CD14-positive monocyte (primary cell): ENCODE data around the gene CSTF2T. TPM values are rescaled to one million over a fixed set of nuclear protein-coding genes. Genes with fewer than 3 reads are reported as not detected.

ENCODE experiments used
- DNase-seq, 3 donors: peaks; one replicate each; pipeline ENCODE4 v3.0.0-alpha.2; 2011 to 2022
- H2AFZ ChIP-seq: 2 replicates; pipeline ENCODE4 v1.6.0; 2012; ENCODE audit warnings: mild to moderate bottlenecking, low read depth, low read length, inconsistent platforms; ENCODE audit not compliant: insufficient read depth, poor library complexity, severe bottlenecking
- H3K27ac ChIP-seq, 2 donors: 1 replicate in 1 of 2; 2 replicates in 1 of 2; pipeline ENCODE4 v1.5.1; 2012 to 2013; ENCODE audit warnings: low read length in 2 of 2, control low read depth in 1 of 2, inconsistent platforms in 1 of 2, low read depth in 1 of 2, mild to moderate bottlenecking in 1 of 2
- H3K27me3 ChIP-seq, 2 donors: one replicate each; pipeline versions ENCODE4 v1.6.0 to v1.6.1; 2011 to 2013; ENCODE audit warnings: low read length in 2 of 2; ENCODE audit not compliant: control insufficient read depth in 2 of 2, insufficient read depth in 2 of 2
- H3K36me3 ChIP-seq, 2 donors: replicated peaks in 1 of 2; 1 replicate in 1 of 2; 2 replicates in 1 of 2; pipeline versions ENCODE4 v1.5.1 to v1.6.1; 2012 to 2013; ENCODE audit warnings: low read length in 2 of 2, control low read depth in 1 of 2, inconsistent platforms in 1 of 2, mild to moderate bottlenecking in 1 of 2; ENCODE audit not compliant: insufficient read depth in 2 of 2, control insufficient read depth in 1 of 2
- H3K4me1 ChIP-seq, 2 donors: 1 replicate in 1 of 2; 2 replicates in 1 of 2; pipeline versions ENCODE4 v1.5.1 to v1.6.1; 2012 to 2013; ENCODE audit warnings: low read length in 2 of 2, control low read depth in 1 of 2, inconsistent platforms in 1 of 2, mild to moderate bottlenecking in 1 of 2, moderate library complexity in 1 of 2; ENCODE audit not compliant: insufficient read depth in 2 of 2, control insufficient read depth in 1 of 2
- H3K4me2 ChIP-seq: replicated peaks from 2 replicates; pipeline ENCODE3; 2012; ENCODE audit warnings: low read length, moderate library complexity, mild to moderate bottlenecking; ENCODE audit not compliant: poor library complexity, severe bottlenecking; ENCODE audit errors: extremely low read depth
- H3K4me3 ChIP-seq, 3 experiments: fragments of 200-600 bp in 1 of 3; sonication (generic) in 1 of 3; replicated peaks in 1 of 3; 1 replicate in 2 of 3; 2 replicates in 1 of 3; pipeline ENCODE4 v1.5.1; 2011 to 2013; ENCODE audit warnings: low read length in 3 of 3, mild to moderate bottlenecking in 3 of 3, control low read depth in 2 of 3, low read depth in 2 of 3, inconsistent platforms in 1 of 3, moderate library complexity in 1 of 3
- H3K79me2 ChIP-seq: 2 replicates; pipeline ENCODE4 v1.6.0; 2012; ENCODE audit warnings: mild to moderate bottlenecking, control low read depth, inconsistent platforms, low read length, moderate library complexity; ENCODE audit not compliant: insufficient read depth
- H3K9ac ChIP-seq: 2 replicates; pipeline ENCODE4 v1.6.0; 2017; ENCODE audit warnings: low read length, mild to moderate bottlenecking; ENCODE audit not compliant: insufficient read depth, poor library complexity, severe bottlenecking
- H3K9me3 ChIP-seq, 2 donors: replicated peaks in 1 of 2; 1 replicate in 1 of 2; 2 replicates in 1 of 2; pipeline versions ENCODE4 v1.5.1 to v1.6.1; 2012 to 2013; ENCODE audit warnings: low read length in 2 of 2, control low read depth in 1 of 2; ENCODE audit not compliant: control insufficient read depth in 1 of 2, insufficient read depth in 1 of 2
- H4K20me1 ChIP-seq: 2 replicates; pipeline ENCODE4 v1.6.0; 2012; ENCODE audit warnings: mild to moderate bottlenecking, low read length, control low read depth, moderate library complexity; ENCODE audit not compliant: insufficient read depth
- H3K27ac Mint-ChIP-seq, 7 donors: one replicate each; pipeline ENCODE4 v1.8.0; 2020; ENCODE audit warnings: mild to moderate bottlenecking in 7 of 7, mixed read lengths in 7 of 7, moderate library complexity in 6 of 7, inconsistent platforms in 2 of 7
- H3K27me3 Mint-ChIP-seq, 3 donors: one replicate each; pipeline ENCODE4 v1.8.0; 2021 to 2022; ENCODE audit warnings: low read depth in 3 of 3, mild to moderate bottlenecking in 3 of 3, mixed read lengths in 3 of 3, moderate library complexity in 3 of 3, inconsistent platforms in 1 of 3
- H3K36me3 Mint-ChIP-seq, 2 donors: one replicate each; pipeline ENCODE4 v1.8.0; 2020; ENCODE audit warnings: mixed read lengths in 2 of 2, inconsistent platforms in 1 of 2, mild to moderate bottlenecking in 1 of 2
- H3K4me1 Mint-ChIP-seq: one replicate; pipeline ENCODE4 v1.8.0; 2020; ENCODE audit warnings: mild to moderate bottlenecking, mixed read lengths
- H3K4me3 Mint-ChIP-seq, 2 donors: one replicate each; pipeline ENCODE4 v1.8.0; 2020; ENCODE audit warnings: mild to moderate bottlenecking in 2 of 2, mixed read lengths in 2 of 2, moderate library complexity in 1 of 2
- H3K9me3 Mint-ChIP-seq, 7 donors: one replicate each; pipeline ENCODE4 v1.8.0; 2020 to 2022; ENCODE audit warnings: mixed read lengths in 7 of 7, mild to moderate bottlenecking in 6 of 7, moderate library complexity in 6 of 7, inconsistent platforms in 2 of 7
- WGBS: methylation state at CpG from one replicate; pipeline ENCODE4 v1.1.5; 2013; ENCODE audit warnings: missing lambda C conversion rate; ENCODE audit not compliant: insufficient coverage; 5-methylcytosine and 5-hydroxymethylcytosine counted together
- intact Hi-C, 2 donors: fragments of 100-400 bp; cut with micrococcal nuclease; formaldehyde crosslinking; loops; one replicate each; pipeline versions ENCODE4 v1.15.0 to v1.15.1; 2023
- polyA plus RNA-seq, 3 donors: library from polyadenylated mRNA; depleted of rRNA in 1 of 3; unstranded in 2 of 3; stranded (reverse) in 1 of 3; fragments of 300-500 nt in 2 of 3; fragments of >200 nt in 1 of 3; fragmentation: Illumina TruSeq in 2 of 3; gene quantifications; 1 replicate in 2 of 3; 2 replicates in 1 of 3; pipeline ENCODE4 v1.2.3, GENCODE V29; 2012 to 2021
- TF ChIP-seq, protein P1 (sequence below): fragments of 200-600 bp; IDR thresholded peaks from one replicate; pipeline ENCODE4 v1.8.0; 2022; ENCODE audit warnings: antibody characterized with exemption, mild to moderate bottlenecking

Gene CSTF2T
- polyA plus RNA-seq, 3 donors: 1.7 to 11.0 (median 7.4) TPM

DNA sequence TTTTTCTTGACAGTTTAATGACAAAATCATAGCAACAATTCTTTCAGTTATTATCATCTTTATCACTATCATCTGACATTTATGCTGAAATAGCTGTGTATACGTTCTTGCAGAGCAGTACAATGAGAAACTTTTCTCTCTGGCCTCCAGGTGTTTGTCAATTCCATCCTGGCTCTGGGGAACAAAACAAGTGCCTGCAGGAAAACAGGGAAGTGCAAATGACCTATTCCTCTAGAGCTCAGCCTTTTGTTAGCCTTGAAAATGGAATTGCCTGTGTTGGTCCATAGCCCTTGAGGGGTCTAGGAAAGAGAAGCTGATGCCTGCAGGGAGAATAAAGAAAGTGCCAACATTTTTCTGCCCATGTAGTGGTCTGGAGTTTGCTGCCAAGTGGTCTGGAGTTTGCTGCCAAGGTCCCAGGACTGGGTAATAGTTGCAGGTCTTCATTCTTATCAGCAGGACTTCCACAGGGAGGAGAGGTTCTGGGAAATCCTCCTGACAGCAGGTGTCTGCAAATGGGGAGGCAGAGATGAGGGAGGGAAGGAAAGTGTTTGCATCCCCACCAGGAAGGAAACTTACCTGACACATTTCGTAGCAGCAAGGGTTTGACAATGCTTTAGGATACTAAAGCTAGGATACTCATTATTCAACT, 10.1 kb upstream of the CSTF2T start:
- TF ChIP-seq, protein P1, sequence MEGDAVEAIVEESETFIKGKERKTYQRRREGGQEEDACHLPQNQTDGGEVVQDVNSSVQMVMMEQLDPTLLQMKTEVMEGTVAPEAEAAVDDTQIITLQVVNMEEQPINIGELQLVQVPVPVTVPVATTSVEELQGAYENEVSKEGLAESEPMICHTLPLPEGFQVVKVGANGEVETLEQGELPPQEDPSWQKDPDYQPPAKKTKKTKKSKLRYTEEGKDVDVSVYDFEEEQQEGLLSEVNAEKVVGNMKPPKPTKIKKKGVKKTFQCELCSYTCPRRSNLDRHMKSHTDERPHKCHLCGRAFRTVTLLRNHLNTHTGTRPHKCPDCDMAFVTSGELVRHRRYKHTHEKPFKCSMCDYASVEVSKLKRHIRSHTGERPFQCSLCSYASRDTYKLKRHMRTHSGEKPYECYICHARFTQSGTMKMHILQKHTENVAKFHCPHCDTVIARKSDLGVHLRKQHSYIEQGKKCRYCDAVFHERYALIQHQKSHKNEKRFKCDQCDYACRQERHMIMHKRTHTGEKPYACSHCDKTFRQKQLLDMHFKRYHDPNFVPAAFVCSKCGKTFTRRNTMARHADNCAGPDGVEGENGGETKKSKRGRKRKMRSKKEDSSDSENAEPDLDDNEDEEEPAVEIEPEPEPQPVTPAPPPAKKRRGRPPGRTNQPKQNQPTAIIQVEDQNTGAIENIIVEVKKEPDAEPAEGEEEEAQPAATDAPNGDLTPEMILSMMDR: no peak
- WGBS: no CpG with 5 or more reads among the region's 2 CpGs
- no peaks in the 10 kb centered on the region for H3K36me3 ChIP-seq
- no peaks in the 10 kb centered on the region for H3K9me3 ChIP-seq
- no peaks in the 10 kb centered on the region for H3K4me1 Mint-ChIP-seq
- H3K4me3 ChIP-seq: no peak overlapping the region
- no peak overlapping the region for H3K4me3 Mint-ChIP-seq
- H3K36me3 Mint-ChIP-seq: no peaks in the 10 kb centered on the region
- no peak overlapping the region for H3K27ac Mint-ChIP-seq
- peaks cover 0 to 5% (median 0%) of the 10 kb centered on the region in 3 donors for H3K27me3 Mint-ChIP-seq
- no peak overlapping the region for H3K27ac ChIP-seq
- no peak overlapping the region for H3K9ac ChIP-seq
- no peaks in the 10 kb centered on the region for H3K79me2 ChIP-seq
- H3K9me3 Mint-ChIP-seq: peaks cover 0 to 3% (median 0%) of the 10 kb centered on the region in 7 donors
- no peaks in the 10 kb centered on the region for H3K27me3 ChIP-seq
- H3K4me2 ChIP-seq: no peak overlapping the region
- intact Hi-C loops: no loop called here
- H2AFZ ChIP-seq: no peak overlapping the region
- no peak for DNase-seq
- no peaks in the 10 kb centered on the region for H4K20me1 ChIP-seq
- H3K4me1 ChIP-seq: no peaks in the 10 kb centered on the region

GRCh38 chr10:51708609-51709008, 9.2 kb upstream of the CSTF2T start:
- no CpG with 5 or more reads among the region's 2 CpGs for whole genome bisulfite sequencing
- H3K4me1 Mint-ChIP-seq: no peaks in the 10 kb centered on the region
- no peak overlapping the region for H2AFZ ChIP-seq
- no peaks in the 10 kb centered on the region for H3K9me3 ChIP-seq
- no peak for DNase-seq
- no peak overlapping the region for H3K27ac Mint-ChIP-seq
- TF ChIP-seq, protein P1: no peak
- intact Hi-C loops: no loop called here
- H3K79me2 ChIP-seq: no peaks in the 10 kb centered on the region
- no peaks in the 10 kb centered on the region for H3K4me1 ChIP-seq
- H3K36me3 ChIP-seq: no peaks in the 10 kb centered on the region
- no peaks in the 10 kb centered on the region for H3K27me3 ChIP-seq
- no peaks in the 10 kb centered on the region for H3K9me3 Mint-ChIP-seq
- H3K4me3 ChIP-seq: no peak overlapping the region
- H3K9ac ChIP-seq: no peak overlapping the region
- no peak overlapping the region for H3K4me3 Mint-ChIP-seq
- peaks cover 0 to 2% (median 0%) of the 10 kb centered on the region in 3 donors for H3K27me3 Mint-ChIP-seq
- no peaks in the 10 kb centered on the region for H3K36me3 Mint-ChIP-seq
- no peak overlapping the region for H3K27ac ChIP-seq
- H3K4me2 ChIP-seq: no peak overlapping the region
- no peaks in the 10 kb centered on the region for H4K20me1 ChIP-seq
